Neural progenitor cell (in vitro differentiated cells): ENCODE results near the gene KLHL11.

ENCODE experiments used
- CTCF ChIP-seq: fragments of 200-600 bp; sonication (generic); IDR thresholded peaks from 2 replicates; pipeline ENCODE4 v1.5.1; 2017; ENCODE audit warnings: antibody characterized with exemption, mild to moderate bottlenecking
- EZH2phosphoT487 ChIP-seq: fragments of 200-600 bp; sonication (generic); IDR thresholded peaks from 2 replicates; pipeline ENCODE4 v1.6.1; 2017; ENCODE audit warnings: antibody characterized with exemption

GRCh38 chr17:41835800-41836549 lies 29.2 kb downstream of the KLHL11 start, which contains the start of gene NT5C3B:
- no peak for TF ChIP-seq CTCF
- TF ChIP-seq EZH2phosphoT487 = no peak
